ENCODE data around the gene MYO1B.

The MYO1B gene

GRCh38 chr2:191391171-191391570 lies 146.0 kb downstream of the MYO1B start:
- H3K9ac ChIP-seq (ENCODE audit: insufficient read length) = no peak overlapping the region
- H3K27ac ChIP-seq = no peak overlapping the region
- TF ChIP-seq EZH2 (IDR thresholded peaks at IDR 0.05) (no peak), FOXP2 (optimal IDR thresholded peaks at IDR 0.05; ENCODE audit: control extremely low read depth, extremely low read length, insufficient read depth) (no peak), POLR2AphosphoS5 (IDR thresholded peaks at IDR 0.05; ENCODE audit: borderline replicate concordance, low read depth, low read length) (no peak)
- DNase-seq (ENCODE audit: low read depth, low spot score) = no peak
- no peaks in the 10 kb centered on the region for H3K9me3 ChIP-seq (ENCODE audit: low read depth, low read length)
- no peak overlapping the region for H3K4me3 ChIP-seq
- peaks cover 16% of the 10 kb centered on the region; the same call in 1 of the 2 replicates for H3K36me3 ChIP-seq (ENCODE audit: insufficient read depth, low read length)

DNA sequence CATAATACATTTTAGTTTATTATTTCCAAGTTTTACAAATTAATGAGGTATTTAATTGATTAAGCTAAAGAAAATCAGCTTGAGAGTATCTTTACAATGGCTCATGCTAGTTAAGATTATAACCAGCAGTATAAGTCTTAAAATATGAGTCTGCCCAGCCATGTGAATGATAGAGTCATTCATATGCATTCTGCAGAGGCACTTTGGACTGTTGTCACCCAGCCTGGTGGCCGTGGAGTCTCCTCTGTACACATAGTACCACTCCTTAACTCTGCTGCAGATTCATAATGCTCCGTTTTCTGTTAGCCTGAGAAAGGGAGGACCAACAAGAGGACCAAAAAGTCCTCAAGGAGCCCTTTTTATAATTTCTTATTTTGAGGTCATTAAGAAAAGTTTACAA lies 148.8 kb downstream of the MYO1B start:
- no peak for DNase-seq (ENCODE audit: low read depth, low spot score)
- H3K36me3 ChIP-seq (ENCODE audit: insufficient read depth, low read length) = peaks cover 13% of the 10 kb centered on the region; the same call in 1 of the 2 replicates
- no peaks in the 10 kb centered on the region for H3K9me3 ChIP-seq (ENCODE audit: low read depth, low read length)
- no peak for TF ChIP-seq FOXP2 (optimal IDR thresholded peaks at IDR 0.05; ENCODE audit: control extremely low read depth, extremely low read length, insufficient read depth)
- no peak for TF ChIP-seq EZH2 (IDR thresholded peaks at IDR 0.05)
- no peak overlapping the region for H3K4me3 ChIP-seq
- no peak overlapping the region for H3K9ac ChIP-seq (ENCODE audit: insufficient read length)
- no peak overlapping the region for H3K27ac ChIP-seq

DNA sequence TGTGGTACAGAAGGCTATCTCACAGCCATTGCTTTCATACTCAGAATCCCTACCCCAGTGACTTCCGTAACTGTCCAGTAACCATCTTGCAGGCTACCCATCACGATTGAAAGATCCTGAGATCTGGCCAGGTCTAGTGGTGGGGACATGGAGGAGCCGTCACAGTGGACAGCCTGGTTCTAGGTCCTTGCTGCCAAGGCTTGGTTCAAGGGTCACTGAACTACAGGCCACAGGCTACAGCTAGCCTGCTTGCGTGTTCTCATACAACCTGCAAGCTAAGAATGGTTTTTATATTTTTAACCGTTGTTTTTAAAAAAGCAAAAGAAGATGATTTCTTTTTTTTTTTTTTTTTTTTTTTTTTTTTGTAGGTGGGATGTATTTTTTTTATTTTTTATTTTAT lies 151.6 kb downstream of the MYO1B start:
- Histone ChIP-seq H3K27ac (no peak overlapping the region), H3K9me3 (ENCODE audit: low read depth, low read length) (no peaks in the 10 kb centered on the region), H3K4me3 (no peak overlapping the region), H3K36me3 (ENCODE audit: insufficient read depth, low read length) (peaks cover 17% of the 10 kb centered on the region), H3K9ac (ENCODE audit: insufficient read length) (no peak overlapping the region)
- no peak for DNase-seq (ENCODE audit: low read depth, low spot score)
- TF ChIP-seq EZH2 (IDR thresholded peaks at IDR 0.05) (no peak), FOXP2 (optimal IDR thresholded peaks at IDR 0.05; ENCODE audit: control extremely low read depth, extremely low read length, insufficient read depth) (no peak), POLR2AphosphoS5 (IDR thresholded peaks at IDR 0.05; ENCODE audit: borderline replicate concordance, low read depth, low read length) (no peak)

- no peak for TF ChIP-seq FOXP2 (optimal IDR thresholded peaks at IDR 0.05; ENCODE audit: control extremely low read depth, extremely low read length, insufficient read depth)
- no peak for TF ChIP-seq EZH2 (IDR thresholded peaks at IDR 0.05)
- H3K4me3 ChIP-seq = no peak overlapping the region
- H3K36me3 ChIP-seq (ENCODE audit: insufficient read depth, low read length) = peaks cover 18% of the 10 kb centered on the region
- H3K27ac ChIP-seq = no peak overlapping the region
- H3K9me3 ChIP-seq (ENCODE audit: low read depth, low read length) = no peaks in the 10 kb centered on the region
- DNase-seq (ENCODE audit: low read depth, low spot score) = no peak
- no peak overlapping the region for H3K9ac ChIP-seq (ENCODE audit: insufficient read length)
Measured at GRCh38 chr2:191399601-191400000, 154.4 kb downstream of the MYO1B start.

DNA sequence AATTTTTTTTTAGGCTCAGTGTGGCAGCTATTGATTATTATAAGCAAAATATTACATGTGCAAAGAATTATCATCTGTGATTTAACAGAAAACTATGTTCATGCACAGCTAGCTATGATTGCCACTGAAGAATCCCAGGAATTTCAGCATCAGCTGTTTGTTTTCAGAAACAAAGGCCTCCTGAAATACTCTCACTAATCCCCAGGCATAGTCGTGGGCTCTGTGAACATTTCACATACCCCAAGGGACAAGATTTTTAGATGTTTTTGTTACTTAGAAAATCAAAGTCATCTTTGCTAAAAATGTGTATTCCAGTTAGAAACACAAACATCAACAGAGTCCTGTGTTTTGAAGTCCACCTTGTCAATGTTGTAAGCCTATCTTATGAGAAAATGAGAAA lies 156.1 kb downstream of the MYO1B start:
- Histone ChIP-seq H3K27ac (peak overlapping the region; percentile 65; the same call in 1 of the 2 replicates), H3K9ac (ENCODE audit: insufficient read length) (no peak overlapping the region), H3K36me3 (ENCODE audit: insufficient read depth, low read length) (peaks cover 18% of the 10 kb centered on the region), H3K9me3 (ENCODE audit: low read depth, low read length) (no peaks in the 10 kb centered on the region), H3K4me3 (peak overlapping the region; percentile 16; the same call in 1 of the 2 replicates)
- TF ChIP-seq EZH2 (IDR thresholded peaks at IDR 0.05) = no peak
- no peak for TF ChIP-seq FOXP2 (optimal IDR thresholded peaks at IDR 0.05; ENCODE audit: control extremely low read depth, extremely low read length, insufficient read depth)
- no peak for TF ChIP-seq POLR2AphosphoS5 (IDR thresholded peaks at IDR 0.05; ENCODE audit: borderline replicate concordance, low read depth, low read length)
- no peak for DNase-seq (ENCODE audit: low read depth, low spot score)

GRCh38 chr2:191402966-191403565 lies 157.9 kb downstream of the MYO1B start:
- Histone ChIP-seq H3K4me3 (no peak overlapping the region), H3K36me3 (ENCODE audit: insufficient read depth, low read length) (peaks cover 18% of the 10 kb centered on the region), H3K9me3 (ENCODE audit: low read depth, low read length) (no peaks in the 10 kb centered on the region), H3K9ac (ENCODE audit: insufficient read length) (no peak overlapping the region), H3K27ac (no peak overlapping the region)
- no peak for DNase-seq (ENCODE audit: low read depth, low spot score)
- TF ChIP-seq POLR2AphosphoS5 (IDR thresholded peaks at IDR 0.05; ENCODE audit: borderline replicate concordance, low read depth, low read length) (no peak), EZH2 (IDR thresholded peaks at IDR 0.05) (no peak), FOXP2 (optimal IDR thresholded peaks at IDR 0.05; ENCODE audit: control extremely low read depth, extremely low read length, insufficient read depth) (no peak)

GRCh38 chr2:191404568-191404991 lies 159.4 kb downstream of the MYO1B start:
- H3K9me3 ChIP-seq (ENCODE audit: low read depth, low read length) = no peaks in the 10 kb centered on the region
- peaks cover 27% of the 10 kb centered on the region for H3K36me3 ChIP-seq (ENCODE audit: insufficient read depth, low read length)
- H3K27ac ChIP-seq = no peak overlapping the region
- no peak for TF ChIP-seq POLR2AphosphoS5 (IDR thresholded peaks at IDR 0.05; ENCODE audit: borderline replicate concordance, low read depth, low read length)
- TF ChIP-seq FOXP2 (optimal IDR thresholded peaks at IDR 0.05; ENCODE audit: control extremely low read depth, extremely low read length, insufficient read depth) = no peak
- TF ChIP-seq EZH2 (IDR thresholded peaks at IDR 0.05) = no peak
- H3K9ac ChIP-seq (ENCODE audit: insufficient read length) = no peak overlapping the region
- no peak for DNase-seq (ENCODE audit: low read depth, low spot score)
- H3K4me3 ChIP-seq = no peak overlapping the region

- Histone ChIP-seq H3K9ac (ENCODE audit: insufficient read length) (no peak overlapping the region), H3K4me3 (no peak overlapping the region), H3K36me3 (ENCODE audit: insufficient read depth, low read length) (peaks cover 29% of the 10 kb centered on the region), H3K9me3 (ENCODE audit: low read depth, low read length) (no peaks in the 10 kb centered on the region), H3K27ac (no peak overlapping the region)
- no peak for DNase-seq (ENCODE audit: low read depth, low spot score)
- TF ChIP-seq FOXP2 (optimal IDR thresholded peaks at IDR 0.05; ENCODE audit: control extremely low read depth, extremely low read length, insufficient read depth) (no peak), EZH2 (IDR thresholded peaks at IDR 0.05) (no peak), POLR2AphosphoS5 (IDR thresholded peaks at IDR 0.05; ENCODE audit: borderline replicate concordance, low read depth, low read length) (no peak)
Measured at GRCh38 chr2:191405546-191405945, 160.3 kb downstream of the MYO1B start.
